ENCODE measurements around the gene FBRSL1.

DNA sequence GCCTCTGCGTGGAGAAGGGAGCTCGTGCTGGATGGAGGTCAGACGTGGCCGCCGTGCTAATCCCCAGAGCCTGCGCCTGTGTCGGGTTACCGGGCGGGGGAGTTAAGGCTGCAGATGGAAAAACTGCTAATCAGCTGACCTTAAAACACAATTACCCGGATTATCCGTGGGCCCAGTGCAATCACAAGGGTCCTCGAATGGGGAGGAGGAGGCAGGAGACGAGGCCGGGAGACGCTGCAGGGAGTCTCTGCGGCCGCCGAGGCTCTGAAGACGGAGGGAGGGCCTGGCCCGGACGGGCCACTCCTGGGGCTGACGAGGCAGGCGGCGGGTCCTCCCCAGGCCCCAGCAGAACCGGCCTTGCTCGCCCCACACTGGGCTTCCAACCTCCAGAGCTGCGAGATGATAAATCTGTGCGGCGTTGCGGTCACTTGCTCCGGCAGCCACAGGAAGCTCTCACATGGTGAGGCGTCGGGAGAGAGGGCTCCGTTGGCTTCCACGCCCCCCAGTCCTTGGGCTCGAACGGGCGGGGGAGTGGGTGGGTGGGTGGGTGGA lies 32.9 kb upstream of the FBRSL1 start:
- TF ChIP-seq, protein P1, sequence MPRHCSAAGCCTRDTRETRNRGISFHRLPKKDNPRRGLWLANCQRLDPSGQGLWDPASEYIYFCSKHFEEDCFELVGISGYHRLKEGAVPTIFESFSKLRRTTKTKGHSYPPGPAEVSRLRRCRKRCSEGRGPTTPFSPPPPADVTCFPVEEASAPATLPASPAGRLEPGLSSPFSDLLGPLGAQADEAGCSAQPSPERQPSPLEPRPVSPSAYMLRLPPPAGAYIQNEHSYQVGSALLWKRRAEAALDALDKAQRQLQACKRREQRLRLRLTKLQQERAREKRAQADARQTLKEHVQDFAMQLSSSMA (CRISPR knock-in tag; IDR thresholded peaks at IDR 0.05), result no peak
- TF ChIP-seq NCOR1 (IDR thresholded peaks at IDR 0.05) (no peak), SRF (CRISPR knock-in tag; IDR thresholded peaks at IDR 0.05) (no peak), AFF4 (CRISPR knock-in tag; IDR thresholded peaks at IDR 0.05) (no peak), ZNF354B (CRISPR knock-in tag; IDR thresholded peaks at IDR 0.05) (no peak)
